Measurements from ENCODE around the gene RELL1.

The RELL1 gene

DNA sequence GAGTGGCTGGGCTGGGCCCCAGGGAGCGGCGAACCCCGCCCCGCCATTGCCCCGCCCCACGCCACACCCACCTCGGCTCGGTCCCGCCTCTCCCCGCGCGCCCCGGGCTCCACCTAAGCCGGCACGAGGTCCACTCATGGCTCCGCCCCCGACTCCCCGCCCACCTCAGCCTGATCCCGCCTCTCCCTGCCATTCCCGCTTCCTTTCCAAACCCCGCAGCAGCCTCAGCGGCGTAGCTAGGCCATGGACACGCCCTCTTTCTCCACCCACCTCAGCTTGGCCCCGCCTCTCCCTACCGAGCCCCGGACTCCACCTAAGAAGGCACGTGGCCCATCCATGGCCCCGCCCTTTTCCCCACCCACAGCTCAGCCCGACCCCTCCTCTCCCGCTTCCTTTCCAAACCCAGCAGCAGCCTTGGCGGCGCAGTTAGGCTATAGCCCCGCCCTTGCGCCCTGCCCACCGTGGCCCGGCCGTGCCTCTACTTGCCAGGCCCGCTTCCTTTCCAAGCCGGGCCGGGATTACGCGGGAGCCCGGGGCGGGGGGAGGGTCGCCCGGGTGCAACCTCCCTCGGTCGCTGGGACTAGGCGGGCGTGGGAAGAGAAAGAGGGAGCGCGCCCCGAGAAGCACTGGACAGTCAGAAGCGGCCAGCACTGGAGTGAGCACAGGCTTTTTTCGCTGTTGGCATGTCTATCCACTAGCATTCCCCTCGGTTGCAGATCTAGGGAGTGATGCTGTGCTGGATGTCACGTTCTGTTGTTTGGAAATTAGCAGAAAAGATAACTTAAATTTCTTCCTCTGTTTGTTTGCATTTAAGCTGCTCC is at the start of gene RELL1:
Gene RELL1, minus strand, starts transcription at position 4 of the 821 bp plus-strand sequence. CDS start 89 bp downstream, outside the sequence.
- peak; percentile 97 to 98 for DNase-seq

GRCh38 chr4:37735578-37735977 is 49.4 kb upstream of the RELL1 start:
- no peak for DNase-seq

- no peak for DNase-seq
Observed at GRCh38 chr4:37734989-37735388, 48.8 kb upstream of the RELL1 start.

- DNase-seq = no peak
Observed at GRCh38 chr4:37733240-37733867, 47.2 kb upstream of the RELL1 start.

DNA sequence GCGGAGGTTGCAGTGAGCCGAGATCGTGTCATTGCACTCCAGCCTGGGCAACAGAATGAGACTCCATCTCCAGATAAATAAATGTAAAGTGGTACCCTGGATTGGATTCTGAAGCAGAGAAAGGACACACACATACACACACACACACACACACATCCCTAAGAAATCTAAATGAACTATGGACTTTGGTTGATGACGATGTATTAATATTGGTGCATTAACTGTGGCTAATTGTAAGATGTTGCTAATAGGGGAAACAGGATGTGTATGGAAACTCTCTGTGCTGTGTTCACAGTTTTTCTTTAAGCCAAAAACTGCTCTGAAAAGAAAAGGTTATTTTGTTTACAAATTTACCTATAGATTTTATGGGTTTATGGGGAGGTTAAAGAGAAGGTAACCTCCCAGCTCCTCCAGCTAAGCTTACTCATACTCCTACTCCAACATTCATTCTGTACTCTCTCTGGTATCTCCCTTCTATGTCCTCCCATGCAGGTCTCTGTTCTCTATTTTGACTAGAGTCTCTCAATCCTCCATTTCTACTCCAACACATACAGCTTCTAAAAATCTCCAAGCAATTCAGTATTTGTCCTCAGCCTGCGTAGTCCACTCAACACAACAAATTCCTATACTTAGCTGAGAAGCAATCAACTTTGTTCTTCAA is 46.5 kb upstream of the RELL1 start:
- DNase-seq = no peak

GRCh38 chr4:37729649-37730004 is 43.5 kb upstream of the RELL1 start:
- DNase-seq = no peak

- no peak for DNase-seq
Observed at GRCh38 chr4:37728064-37728463, 41.9 kb upstream of the RELL1 start.

DNA sequence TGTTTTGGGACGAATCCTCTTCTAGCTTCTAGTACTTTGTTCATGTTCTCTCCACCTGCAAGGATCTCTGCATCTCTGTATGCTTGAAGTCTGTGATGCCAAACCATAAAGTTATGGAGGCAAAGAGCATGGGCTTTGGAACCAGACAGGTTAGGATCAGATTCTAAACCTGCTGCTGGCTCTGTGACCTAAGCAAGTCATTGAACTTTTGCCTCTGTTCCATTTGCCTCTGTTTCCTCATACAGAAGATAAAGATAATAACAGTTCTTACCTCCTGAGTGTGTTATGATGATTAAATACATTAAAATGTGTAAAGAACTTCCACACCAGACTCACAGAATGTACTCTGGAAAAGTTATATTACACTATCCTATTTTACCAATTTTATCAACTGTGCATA is 41.5 kb upstream of the RELL1 start:
- DNase-seq = no peak

DNA sequence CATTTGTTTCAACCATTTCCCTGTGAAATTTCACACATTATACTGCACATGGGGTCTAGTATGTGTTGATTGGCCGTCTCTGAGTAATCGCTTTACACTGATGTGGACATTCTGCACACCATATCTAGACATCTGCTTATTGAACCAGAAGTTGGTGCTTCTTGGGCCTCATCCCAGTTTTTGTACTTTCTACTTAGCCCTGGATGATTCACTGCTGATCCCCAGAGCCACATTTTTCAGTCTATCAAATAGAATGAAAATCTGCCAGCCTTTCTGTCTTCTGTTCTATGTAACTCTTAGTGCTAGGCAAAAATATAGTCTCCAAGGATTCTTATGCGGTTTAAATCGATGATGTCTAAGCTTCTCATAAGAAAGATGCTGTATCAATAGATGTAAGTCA is 40.5 kb upstream of the RELL1 start:
- DNase-seq = no peak

DNA sequence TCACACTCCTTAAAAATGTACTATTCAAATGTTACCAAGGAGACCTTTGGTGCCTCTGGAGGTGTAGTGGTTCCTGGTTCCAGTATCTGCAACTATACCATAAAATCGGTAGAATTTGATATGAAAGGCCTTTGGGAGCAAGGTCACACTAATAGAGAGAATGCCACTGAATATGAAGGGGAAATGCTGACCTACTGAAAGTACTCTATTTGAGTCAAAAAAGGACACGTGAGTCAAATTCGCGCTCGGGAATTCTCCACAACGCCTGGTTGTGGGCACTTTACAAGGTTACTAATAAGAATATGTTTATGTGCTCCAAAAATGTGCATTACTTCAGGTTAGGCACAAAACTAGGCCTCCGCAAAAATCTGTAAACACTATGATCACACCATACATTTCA is 39.5 kb upstream of the RELL1 start:
- DNase-seq = no peak

- no peak for DNase-seq
Observed at GRCh38 chr4:37723067-37723466, 36.9 kb upstream of the RELL1 start.

- DNase-seq = no peak
Observed at GRCh38 chr4:37721995-37722638, 35.9 kb upstream of the RELL1 start.

DNA sequence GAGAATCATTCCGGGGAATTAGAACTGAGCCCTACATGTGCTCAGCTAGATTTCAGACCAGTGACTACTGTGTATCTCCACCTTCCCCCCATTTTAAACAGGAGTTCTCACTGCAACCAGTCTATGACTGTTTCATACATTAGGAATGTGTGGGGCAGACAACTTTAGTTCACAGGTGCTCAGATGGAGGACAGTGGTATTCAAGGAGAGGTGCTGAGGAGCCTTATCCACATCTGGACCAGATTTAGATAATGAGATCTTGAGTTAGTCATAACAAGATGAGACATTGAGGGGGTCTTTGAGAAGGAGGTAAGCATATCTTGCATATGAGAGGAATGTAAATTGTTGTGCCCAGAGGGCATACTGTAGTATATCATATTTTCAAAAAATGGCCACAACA is 32.8 kb upstream of the RELL1 start:
- no peak for DNase-seq

GRCh38 chr4:37717576-37717975 is 31.4 kb upstream of the RELL1 start:
- DNase-seq = no peak

DNA sequence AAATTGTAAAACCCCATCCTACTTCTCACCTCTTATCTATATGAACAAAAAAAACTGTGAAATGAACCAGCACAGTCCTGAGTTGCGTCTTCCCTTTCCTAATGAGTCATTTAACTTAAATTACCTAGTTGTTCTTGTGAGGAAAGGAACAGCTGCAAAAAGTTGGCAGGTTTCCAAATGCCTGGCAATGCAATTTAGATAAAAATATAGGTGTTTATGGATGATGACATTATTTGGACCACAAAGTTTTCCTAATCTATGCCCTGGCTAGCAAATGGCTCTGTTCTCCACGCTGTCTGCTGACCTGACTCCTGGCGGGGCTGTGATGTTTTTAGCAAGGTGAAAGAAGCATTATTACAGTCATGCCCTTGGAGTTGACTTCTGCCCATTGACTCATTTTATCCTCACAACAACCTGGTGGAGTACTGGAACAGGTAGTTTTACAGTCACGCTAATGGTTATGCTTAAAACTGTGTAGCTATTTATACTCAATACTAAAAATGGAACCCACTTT is 29.8 kb upstream of the RELL1 start:
- peak in 1 of 2 donors; percentile 68 for DNase-seq

- DNase-seq = no peak
Observed at GRCh38 chr4:37710491-37710890, 24.3 kb upstream of the RELL1 start.

DNA sequence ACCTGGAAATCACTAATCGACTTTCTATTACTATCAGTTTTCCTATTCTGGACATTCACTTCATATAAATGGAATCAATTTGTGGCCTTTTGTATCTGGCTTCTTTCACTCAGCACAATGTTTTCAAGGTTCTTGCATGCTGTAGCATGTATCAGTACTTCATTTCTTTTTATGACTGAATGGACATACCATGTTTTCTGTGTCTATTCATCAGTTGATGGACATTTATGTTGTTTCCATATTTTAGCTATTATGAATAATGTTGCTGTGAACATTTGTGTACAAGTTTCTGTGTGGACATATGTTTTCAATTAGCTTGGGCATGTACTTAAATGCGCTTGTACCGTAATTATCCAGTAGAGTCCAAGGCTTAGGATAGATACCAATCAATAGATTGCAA is 19.9 kb upstream of the RELL1 start:
- no peak for DNase-seq

GRCh38 chr4:37705571-37705970 is 19.4 kb upstream of the RELL1 start:
- no peak for DNase-seq

GRCh38 chr4:37699868-37700481 is 13.8 kb upstream of the RELL1 start:
- no peak for DNase-seq

- no peak for DNase-seq
Observed at GRCh38 chr4:37697566-37697965, 11.4 kb upstream of the RELL1 start.

GRCh38 chr4:37693450-37694190 is 7.4 kb upstream of the RELL1 start:
- no peak for DNase-seq

DNA sequence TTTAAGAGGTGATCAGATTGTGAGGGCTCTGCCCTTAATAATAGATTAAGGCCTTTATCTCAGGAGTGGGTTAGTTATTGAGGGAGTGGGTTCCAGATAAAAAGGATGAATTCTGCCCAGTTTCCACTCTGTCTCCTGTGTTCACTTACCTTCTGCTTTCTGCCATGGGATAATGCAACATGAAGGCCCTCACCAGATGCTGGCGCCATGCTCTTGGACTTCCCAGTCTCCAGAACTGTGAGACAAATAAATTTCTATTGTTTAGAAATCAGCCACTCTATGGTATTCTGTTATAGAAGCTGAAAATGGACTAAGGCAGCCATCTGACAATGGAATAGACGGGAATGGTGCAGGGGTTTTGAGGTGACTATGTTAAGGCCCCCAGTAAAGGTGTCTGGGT is 6.9 kb upstream of the RELL1 start:
- no peak for DNase-seq

Data from bone marrow (tissue), 2 donors.